ENCODE results near the gene KRTAP17-1.

Gene KRTAP17-1

GRCh38 chr17:41332239-41332638 is 16.7 kb upstream of the KRTAP17-1 start:
- DNase-seq, result no peak

- DNase-seq, result no peak
These were observed 16.1 kb upstream of the KRTAP17-1 start for GRCh38 chr17:41331606-41332005.

- DNase-seq, result peak; percentile 68
These were observed 13.9 kb upstream of the KRTAP17-1 start for GRCh38 chr17:41329279-41329948.

- no peak for DNase-seq
These were observed 12.7 kb upstream of the KRTAP17-1 start for GRCh38 chr17:41328207-41328606.

GRCh38 chr17:41327411-41328120 is 12.1 kb upstream of the KRTAP17-1 start:
- DNase-seq, result no peak

GRCh38 chr17:41326173-41327145 is 10.9 kb upstream of the KRTAP17-1 start:
- peak; percentile 28 for DNase-seq

- DNase-seq, result no peak
These were observed 10.1 kb upstream of the KRTAP17-1 start for GRCh38 chr17:41325611-41326010.

GRCh38 chr17:41325126-41325525 is 9.6 kb upstream of the KRTAP17-1 start:
- no peak for DNase-seq

- no peak for DNase-seq
These were observed 8.9 kb upstream of the KRTAP17-1 start for GRCh38 chr17:41324180-41325075.

GRCh38 chr17:41322903-41323895 is 7.7 kb upstream of the KRTAP17-1 start:
- DNase-seq, result no peak

GRCh38 chr17:41322094-41322902 is 6.8 kb upstream of the KRTAP17-1 start:
- DNase-seq, result peak; percentile 72

GRCh38 chr17:41318231-41318630 is 2.7 kb upstream of the KRTAP17-1 start:
- DNase-seq, result no peak

GRCh38 chr17:41315814-41316445 is 420 bp upstream of the KRTAP17-1 start:
- DNase-seq, result no peak

GRCh38 chr17:41311111-41311510 is 4.4 kb downstream of the KRTAP17-1 start:
- DNase-seq, result no peak

GRCh38 chr17:41308918-41309359 is 6.6 kb downstream of the KRTAP17-1 start, which contains the start of gene KRTAP16-1:
KRTAP16-1 (minus strand) TSS chr17:41309309; CDS start chr17:41309253, 56 bp downstream.
- peak; percentile 58 for DNase-seq

- DNase-seq, result peak; percentile 89
These were observed 7.1 kb downstream of the KRTAP17-1 start for GRCh38 chr17:41308251-41308917.

- DNase-seq, result no peak
These were observed 7.9 kb downstream of the KRTAP17-1 start for GRCh38 chr17:41307647-41308046.

- DNase-seq, result no peak
These were observed 11.4 kb downstream of the KRTAP17-1 start for GRCh38 chr17:41304091-41304490.

- no peak for DNase-seq
These were observed 12.5 kb downstream of the KRTAP17-1 start for GRCh38 chr17:41302981-41303380.
